A549 (cell line): ENCODE data around the gene TRIM56. TPM values are rescaled to one million over a fixed set of nuclear protein-coding genes. Genes with fewer than 3 reads are reported as not detected.

Source experiments
- ATAC-seq, 2 experiments: fragments of 200-7000 bp in 1 of 2; fragments of >200 bp in 1 of 2; cut with Nextera tagmentation in 1 of 2; cut with Tn5 transposase in 1 of 2; 3 replicates each; pipeline versions ENCODE4 v1.8.0 to v1.9.1; 2018 to 2020; ENCODE audit warnings: mild to moderate bottlenecking in 1 of 2, moderate library complexity in 1 of 2
- CTCF ChIA-PET: fragments of 300-600 bp; sonication (Branson Sonifier 250); formaldehyde crosslinking; extraction: SDS; loops from one replicate; lab custom pipeline; 2021; ENCODE audit warnings: antibody characterized with exemption, inconsistent platforms; lab: Yijun Ruan, JAX
- POLR2A ChIA-PET: fragments of 350-600 bp; formaldehyde crosslinking; extraction: SDS; loops from one replicate; lab custom pipeline; 2021; ENCODE audit warnings: antibody characterized with exemption, inconsistent platforms; lab: Yijun Ruan, JAX
- DNase-seq, 2 experiments: peaks; one replicate each; pipeline versions ENCODE4 v3.0.0 to v3.0.0-alpha.2; 2011 to 2016; ENCODE audit warnings: low read depth in 1 of 2, low spot score in 1 of 2
- FAIRE-seq: peaks from 2 replicates; lab custom pipeline; 2011; peaks lifted over from hg19 to GRCh38; lab: Jason Lieb, UNC
- H3K27ac ChIP-seq, 2 experiments: fragments of >200 bp; sonication (Bioruptor Twin); formaldehyde crosslinking; 3 replicates each; pipeline ENCODE4 v1.5.1; 2016 to 2017
- H3K4me1 ChIP-seq: fragments of >200 bp; sonication (Bioruptor Twin); formaldehyde crosslinking; 3 replicates; pipeline ENCODE4 v1.6.1; 2016
- H3K4me2 ChIP-seq: fragments of >200 bp; sonication (Bioruptor Twin); formaldehyde crosslinking; 3 replicates; pipeline ENCODE4 v1.6.1; 2016
- H3K4me3 ChIP-seq: fragments of >200 bp; sonication (Bioruptor Twin); formaldehyde crosslinking; 3 replicates; pipeline ENCODE4 v1.5.1; 2016
- H3K9me3 ChIP-seq: fragments of >200 bp; sonication (Bioruptor Twin); formaldehyde crosslinking; 3 replicates; pipeline ENCODE4 v1.6.1; 2016
- CBX2 ChIP-seq: fragments of 200-600 bp; sonication (generic); IDR thresholded peaks from 2 replicates; pipeline ENCODE4 v1.6.1; 2016; ENCODE audit warnings: low read depth, mild to moderate bottlenecking, borderline replicate concordance
- CEBPB ChIP-seq, 2 experiments: fragments of >200 bp in 1 of 2; sonication (Bioruptor Twin) in 1 of 2; formaldehyde crosslinking in 1 of 2; IDR thresholded peaks; 2 replicates each; pipeline ENCODE4 v1.6.1; 2012 to 2016
- CHD4 ChIP-seq: fragments of 200-600 bp; sonication (generic); IDR thresholded peaks from 2 replicates; pipeline ENCODE4 v1.6.1; 2016; ENCODE audit warnings: antibody characterized with exemption, mild to moderate bottlenecking, borderline replicate concordance
- E2F6 ChIP-seq: IDR thresholded peaks from 2 replicates; pipeline ENCODE4 v1.6.1; 2012; ENCODE audit warnings: low read depth, borderline replicate concordance
- EHF ChIP-seq: fragments of 250-450 bp; sonication (Bioruptor Pico); IDR thresholded peaks from 2 replicates; pipeline ENCODE4 v1.5.0; 2020; ENCODE audit warnings: mild to moderate bottlenecking
- EP300 ChIP-seq, 2 experiments: fragments of >200 bp; sonication (Bioruptor Twin); formaldehyde crosslinking; IDR thresholded peaks; 2 replicates in 1 of 2; 3 replicates in 1 of 2; pipeline ENCODE4 v1.6.1; 2016 to 2017
- FOSL2 ChIP-seq, 2 experiments: fragments of 450-650 bp in 1 of 2; fragments of >200 bp in 1 of 2; sonication (Bioruptor Twin) in 1 of 2; formaldehyde crosslinking; IDR thresholded peaks; 2 replicates each; pipeline versions ENCODE4 v1.5.0 to v1.6.1; 2016 to 2020; ENCODE audit warnings: mild to moderate bottlenecking in 1 of 2, moderate library complexity in 1 of 2
- KDM1A ChIP-seq: fragments of 200-600 bp; sonication (generic); IDR thresholded peaks from 2 replicates; pipeline ENCODE4 v1.6.1; 2016; ENCODE audit warnings: low read depth, mild to moderate bottlenecking
- MAZ ChIP-seq: fragments of 150-350 bp; IDR thresholded peaks from 2 replicates; pipeline ENCODE4 v1.6.1; 2014; ENCODE audit warnings: antibody characterized with exemption, low read depth, low read length, borderline replicate concordance
- NPAS2 ChIP-seq: fragments of 250-450 bp; sonication (Bioruptor Pico); IDR thresholded peaks from 2 replicates; pipeline ENCODE4 v1.8.0; 2022; ENCODE audit warnings: mild to moderate bottlenecking, moderate library complexity, borderline replicate concordance
- RCOR1 ChIP-seq: fragments of 150-350 bp; IDR thresholded peaks from 2 replicates; pipeline ENCODE4 v1.6.1; 2014; ENCODE audit warnings: antibody characterized with exemption, low read length, low read depth
- RNF2 ChIP-seq: fragments of 200-600 bp; sonication (generic); IDR thresholded peaks from 2 replicates; pipeline ENCODE4 v1.6.1; 2016; ENCODE audit warnings: low read depth, mild to moderate bottlenecking, antibody characterized with exemption, moderate library complexity, borderline replicate concordance
- SMC3 ChIP-seq: fragments of >200 bp; sonication (Bioruptor Twin); formaldehyde crosslinking; IDR thresholded peaks from 3 replicates; pipeline ENCODE4 v1.6.1; 2018; ENCODE audit warnings: inconsistent platforms
- ZC3H11A ChIP-seq: fragments of 450-650 bp; IDR thresholded peaks from 2 replicates; pipeline ENCODE4 v1.6.1; 2014; ENCODE audit warnings: antibody characterized with exemption, mild to moderate bottlenecking
- ZNF302 ChIP-seq: fragments of 250-450 bp; sonication (Bioruptor Pico); IDR thresholded peaks from 2 replicates; pipeline ENCODE4 v1.9.0; 2021; ENCODE audit warnings: inconsistent platforms, mild to moderate bottlenecking, moderate library complexity
- WGBS: methylation state at CpG from one replicate; pipeline ENCODE4 v1.1.6; 2017; ENCODE audit errors: missing lambda C conversion rate; 5-methylcytosine and 5-hydroxymethylcytosine counted together
- polyA plus RNA-seq, 4 experiments: library from polyadenylated mRNA; depleted of rRNA in 3 of 4; stranded (reverse); fragments of >200 nt; fragmentation: RNase III in 1 of 4; extraction: RNeasy Plus Mini Kit Qiagen cat#74134 plus additional on column Dnase treatment in 1 of 4; gene quantifications; 2 replicates in 3 of 4; 3 replicates in 1 of 4; pipeline ENCODE4 v1.2.3, GENCODE V29; 2011 to 2017
- TF ChIP-seq, protein P1 (sequence below): IDR thresholded peaks from 2 replicates; pipeline ENCODE4 v1.6.1; 2012
- TF ChIP-seq, protein P2 (sequence below): fragments of >200 bp; sonication (Bioruptor Twin); formaldehyde crosslinking; IDR thresholded peaks from 2 replicates; pipeline ENCODE4 v1.6.1; 2016
- TF ChIP-seq, protein P3 (sequence below): IDR thresholded peaks from 2 replicates; pipeline ENCODE4 v1.6.1; 2012
- TF ChIP-seq, protein P4 (sequence below): fragments of 250-450 bp; sonication (Bioruptor Pico); IDR thresholded peaks from 2 replicates; pipeline ENCODE4 v1.5.0; 2021; ENCODE audit warnings: mild to moderate bottlenecking, moderate library complexity, borderline replicate concordance

TRIM56 gene
- polyA plus RNA-seq, 2 of the 4 experiments (the other 2 are of a cell fraction), result 3.9 to 16.5 TPM

- no peak overlapping the region for H3K4me2 ChIP-seq
- POLR2A ChIA-PET, result interaction anchor here (1.0 kb wide), 1 partner anchor 198 kb away, joined by 4 read pairs; the partner anchor contains the start of gene UFSP1
- CTCF ChIA-PET, result interaction anchor here (0.6 to 5.7 kb wide), 14 partner anchors 8 to 105 kb away, joined by 3 to 35 read pairs (median 4); no protein-coding TSS in a partner anchor
- H3K4me1 ChIP-seq, result peaks cover 16% of the 10 kb centered on the region
- ATAC-seq (no peak), DNase-seq (no peak), FAIRE-seq (no peak)
- H3K27ac ChIP-seq, result peak overlapping the region in 1 of 2 experiments; percentile 96; a peak in 3 of 6 replicates
- H3K9me3 ChIP-seq, result 0 out of 3 replicates have a peak, but pooled peaks cover under 1% of the 10 kb centered on the region
- TF ChIP-seq E2F6 (no peak), CEBPB (IDR thresholded peaks at IDR 0.05) (no peak), ZC3H11A (no peak), MAZ (no peak), CBX2 (no peak), KDM1A (no peak), RNF2 (no peak), EHF (CRISPR knock-in tag) (no peak)
- 95% methylated on average over 17 of the region's 45 CpGs for WGBS
- no peak overlapping the region for H3K4me3 ChIP-seq
These were observed 2.2 kb downstream of the TRIM56 start for GRCh38 chr7:101087334-101088068.

DNA sequence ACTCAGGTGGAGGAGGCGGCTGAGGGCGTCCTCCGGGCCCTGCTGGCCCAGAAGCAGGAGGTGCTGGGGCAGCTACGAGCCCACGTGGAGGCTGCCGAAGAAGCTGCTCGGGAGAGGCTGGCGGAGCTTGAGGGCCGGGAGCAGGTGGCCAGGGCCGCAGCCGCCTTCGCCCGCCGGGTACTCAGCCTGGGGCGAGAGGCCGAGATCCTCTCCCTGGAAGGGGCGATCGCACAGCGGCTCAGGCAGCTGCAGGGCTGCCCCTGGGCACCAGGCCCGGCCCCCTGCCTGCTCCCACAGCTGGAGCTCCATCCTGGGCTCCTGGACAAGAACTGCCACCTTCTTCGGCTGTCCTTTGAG is 2.8 kb downstream of the TRIM56 start:
- TF ChIP-seq NPAS2 (CRISPR knock-in tag), result no peak
- Histone ChIP-seq H3K9me3 (no peaks in the 10 kb centered on the region), H3K4me1 (peaks cover 16% of the 10 kb centered on the region), H3K4me3 (no peak overlapping the region), H3K27ac (no peak overlapping the region), H3K4me2 (no peak overlapping the region)
- ATAC-seq (no peak), DNase-seq (no peak), FAIRE-seq (no peak)
- 95% methylated on average over 20 of the region's 21 CpGs for WGBS
- CTCF ChIA-PET, result interaction anchor here (0.6 to 5.7 kb wide), 8 partner anchors 8 to 104 kb away, joined by 3 to 35 read pairs (median 8); no protein-coding TSS in a partner anchor
- POLR2A ChIA-PET, result no interaction called here

- 93% methylated on average over 38 of the region's 41 CpGs for WGBS
- ATAC-seq (no peak), DNase-seq (no peak), FAIRE-seq (no peak)
- Histone ChIP-seq H3K4me1 (peaks cover 24% of the 10 kb centered on the region), H3K27ac (no peak overlapping the region), H3K4me3 (no peak overlapping the region), H3K9me3 (no peaks in the 10 kb centered on the region), H3K4me2 (no peak overlapping the region)
- TF ChIP-seq ZNF302 (CRISPR knock-in tag) (no peak), SMC3 (no peak), EP300 (IDR thresholded peaks at IDR 0.05) (no peak), FOSL2 (IDR thresholded peaks at IDR 0.05) (no peak), FOSL2 (CRISPR knock-in tag; IDR thresholded peaks at IDR 0.05) (no peak), RCOR1 (no peak), ZC3H11A (no peak), CHD4 (no peak), E2F6 (no peak), MAZ (no peak)
- TF ChIP-seq, protein P1, sequence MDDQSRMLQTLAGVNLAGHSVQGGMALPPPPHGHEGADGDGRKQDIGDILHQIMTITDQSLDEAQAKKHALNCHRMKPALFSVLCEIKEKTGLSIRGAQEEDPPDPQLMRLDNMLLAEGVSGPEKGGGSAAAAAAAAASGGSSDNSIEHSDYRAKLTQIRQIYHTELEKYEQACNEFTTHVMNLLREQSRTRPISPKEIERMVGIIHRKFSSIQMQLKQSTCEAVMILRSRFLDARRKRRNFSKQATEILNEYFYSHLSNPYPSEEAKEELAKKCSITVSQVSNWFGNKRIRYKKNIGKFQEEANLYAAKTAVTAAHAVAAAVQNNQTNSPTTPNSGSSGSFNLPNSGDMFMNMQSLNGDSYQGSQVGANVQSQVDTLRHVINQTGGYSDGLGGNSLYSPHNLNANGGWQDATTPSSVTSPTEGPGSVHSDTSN, result no peak
- TF ChIP-seq, protein P2, sequence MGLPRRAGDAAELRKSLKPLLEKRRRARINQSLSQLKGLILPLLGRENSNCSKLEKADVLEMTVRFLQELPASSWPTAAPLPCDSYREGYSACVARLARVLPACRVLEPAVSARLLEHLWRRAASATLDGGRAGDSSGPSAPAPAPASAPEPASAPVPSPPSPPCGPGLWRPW, result no peak
- TF ChIP-seq, protein P3, sequence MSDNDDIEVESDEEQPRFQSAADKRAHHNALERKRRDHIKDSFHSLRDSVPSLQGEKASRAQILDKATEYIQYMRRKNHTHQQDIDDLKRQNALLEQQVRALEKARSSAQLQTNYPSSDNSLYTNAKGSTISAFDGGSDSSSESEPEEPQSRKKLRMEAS, result no peak
- TF ChIP-seq, protein P4, sequence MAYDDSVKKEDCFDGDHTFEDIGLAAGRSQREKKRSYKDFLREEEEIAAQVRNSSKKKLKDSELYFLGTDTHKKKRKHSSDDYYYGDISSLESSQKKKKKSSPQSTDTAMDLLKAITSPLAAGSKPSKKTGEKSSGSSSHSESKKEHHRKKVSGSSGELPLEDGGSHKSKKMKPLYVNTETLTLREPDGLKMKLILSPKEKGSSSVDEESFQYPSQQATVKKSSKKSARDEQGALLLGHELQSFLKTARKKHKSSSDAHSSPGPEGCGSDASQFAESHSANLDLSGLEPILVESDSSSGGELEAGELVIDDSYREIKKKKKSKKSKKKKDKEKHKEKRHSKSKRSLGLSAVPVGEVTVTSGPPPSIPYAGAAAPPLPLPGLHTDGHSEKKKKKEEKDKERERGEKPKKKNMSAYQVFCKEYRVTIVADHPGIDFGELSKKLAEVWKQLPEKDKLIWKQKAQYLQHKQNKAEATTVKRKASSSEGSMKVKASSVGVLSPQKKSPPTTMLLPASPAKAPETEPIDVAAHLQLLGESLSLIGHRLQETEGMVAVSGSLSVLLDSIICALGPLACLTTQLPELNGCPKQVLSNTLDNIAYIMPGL, result no peak
- ChIA-PET CTCF (interaction anchor here (1.3 to 1.5 kb wide), 2 partner anchors 12 to 44 kb away, joined by 3 to 5 read pairs; no protein-coding TSS in a partner anchor), POLR2A (no interaction called here)
These were observed 3.7 kb downstream of the TRIM56 start for GRCh38 chr7:101088858-101089529.
